D721Med (cell line): ENCODE results near the gene NEMP2.
A peak's percentile ranks its signal among the peaks of the same experiment; 100 is the strongest.

Experiments used
- DNase-seq: peaks from one replicate; pipeline ENCODE4 v3.0.0; 2011; ENCODE audit warnings: low spot score; ENCODE audit not compliant: insufficient read length
- FAIRE-seq: peaks from 2 replicates; lab custom pipeline; 2011; peaks lifted over from hg19 to GRCh38; lab: Jason Lieb, UNC
- TF ChIP-seq, protein P1 (sequence below): IDR thresholded peaks from 2 replicates; pipeline ENCODE4 v1.5.1; 2012; ENCODE audit warnings: mild to moderate bottlenecking, control low read depth; ENCODE audit not compliant: insufficient read depth; ENCODE audit errors: missing control alignments

Gene NEMP2

DNA sequence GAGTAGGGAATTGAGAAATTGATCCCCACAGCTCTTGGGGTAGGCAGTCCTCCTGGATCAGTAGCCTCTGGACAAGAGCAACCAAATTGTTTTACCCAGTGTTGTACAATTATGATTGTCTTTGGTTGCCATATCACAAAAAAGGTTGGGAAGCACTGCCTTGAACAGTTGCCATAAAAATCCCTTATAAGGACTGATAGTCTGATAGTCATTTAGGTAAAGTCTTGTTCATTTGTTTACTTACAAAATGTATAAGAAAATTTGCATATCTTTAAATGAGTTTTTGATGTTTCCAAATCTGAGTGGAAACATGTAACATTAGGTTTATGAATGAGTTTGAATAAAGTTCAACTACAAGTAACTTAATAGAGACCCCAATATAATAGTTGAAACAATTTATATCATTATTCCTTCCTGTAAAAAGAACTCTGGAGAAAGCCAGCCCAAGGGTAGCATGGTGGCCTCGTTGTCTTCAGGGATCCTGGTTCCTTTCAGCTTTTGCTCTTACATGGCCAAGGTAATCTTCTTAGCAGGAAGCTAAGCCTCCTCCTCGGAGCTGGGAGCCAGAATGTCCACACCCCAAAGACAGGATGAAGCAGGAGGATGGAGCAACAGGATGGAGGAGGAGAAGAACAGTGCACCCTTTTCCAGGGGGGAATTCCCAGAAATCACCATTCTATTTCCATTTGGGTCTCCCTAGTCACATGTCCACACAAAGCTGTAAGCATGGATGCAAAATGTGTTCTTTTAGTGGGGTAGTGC lies 35.7 kb upstream of the NEMP2 start:
- FAIRE-seq (no peak), DNase-seq (peak; percentile 16)
- TF ChIP-seq, protein P1, sequence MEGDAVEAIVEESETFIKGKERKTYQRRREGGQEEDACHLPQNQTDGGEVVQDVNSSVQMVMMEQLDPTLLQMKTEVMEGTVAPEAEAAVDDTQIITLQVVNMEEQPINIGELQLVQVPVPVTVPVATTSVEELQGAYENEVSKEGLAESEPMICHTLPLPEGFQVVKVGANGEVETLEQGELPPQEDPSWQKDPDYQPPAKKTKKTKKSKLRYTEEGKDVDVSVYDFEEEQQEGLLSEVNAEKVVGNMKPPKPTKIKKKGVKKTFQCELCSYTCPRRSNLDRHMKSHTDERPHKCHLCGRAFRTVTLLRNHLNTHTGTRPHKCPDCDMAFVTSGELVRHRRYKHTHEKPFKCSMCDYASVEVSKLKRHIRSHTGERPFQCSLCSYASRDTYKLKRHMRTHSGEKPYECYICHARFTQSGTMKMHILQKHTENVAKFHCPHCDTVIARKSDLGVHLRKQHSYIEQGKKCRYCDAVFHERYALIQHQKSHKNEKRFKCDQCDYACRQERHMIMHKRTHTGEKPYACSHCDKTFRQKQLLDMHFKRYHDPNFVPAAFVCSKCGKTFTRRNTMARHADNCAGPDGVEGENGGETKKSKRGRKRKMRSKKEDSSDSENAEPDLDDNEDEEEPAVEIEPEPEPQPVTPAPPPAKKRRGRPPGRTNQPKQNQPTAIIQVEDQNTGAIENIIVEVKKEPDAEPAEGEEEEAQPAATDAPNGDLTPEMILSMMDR = no peak

DNA sequence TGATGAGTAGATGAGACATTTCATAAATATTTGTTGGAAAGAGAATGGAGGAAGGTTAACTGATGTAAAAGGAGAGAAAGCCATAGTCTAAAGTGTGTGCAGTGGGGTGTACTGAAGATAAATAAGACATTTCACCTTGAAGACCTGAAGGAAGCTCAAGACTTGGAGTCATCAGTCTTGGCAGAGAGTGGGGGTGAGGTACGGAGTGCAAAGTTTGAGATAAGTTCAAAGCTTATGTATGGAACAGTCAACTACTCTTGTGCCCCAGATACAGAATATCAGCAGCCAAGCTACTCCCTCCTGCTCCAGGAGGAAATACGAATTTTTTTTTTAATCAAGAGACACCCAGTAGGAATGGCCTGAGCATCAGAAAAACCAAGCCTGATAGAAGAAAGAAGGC lies 30.3 kb upstream of the NEMP2 start:
- DNase-seq = no peak
- no peak for FAIRE-seq
- TF ChIP-seq, protein P1 = no peak

DNA sequence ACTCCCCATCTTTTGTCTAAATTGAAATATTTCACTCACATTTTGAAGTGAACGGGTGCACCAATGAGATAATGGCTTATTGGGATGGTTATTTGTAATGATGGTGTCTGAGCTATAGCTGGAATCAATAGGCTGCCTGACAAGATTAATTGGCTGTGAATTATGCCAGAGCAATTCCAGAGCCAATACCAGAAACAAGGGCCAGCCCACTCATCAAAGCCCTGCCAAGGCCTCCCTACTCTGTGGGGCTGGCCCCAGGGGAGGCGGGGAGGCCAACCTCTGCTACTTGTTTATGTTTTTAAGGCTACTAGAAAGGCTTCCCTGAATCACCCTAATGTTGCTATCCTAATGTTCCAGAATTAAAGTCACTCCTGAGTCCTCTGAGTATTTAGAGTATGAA lies 29.1 kb upstream of the NEMP2 start:
- DNase-seq = no peak
- TF ChIP-seq, protein P1 = no peak
- FAIRE-seq = no peak

DNA sequence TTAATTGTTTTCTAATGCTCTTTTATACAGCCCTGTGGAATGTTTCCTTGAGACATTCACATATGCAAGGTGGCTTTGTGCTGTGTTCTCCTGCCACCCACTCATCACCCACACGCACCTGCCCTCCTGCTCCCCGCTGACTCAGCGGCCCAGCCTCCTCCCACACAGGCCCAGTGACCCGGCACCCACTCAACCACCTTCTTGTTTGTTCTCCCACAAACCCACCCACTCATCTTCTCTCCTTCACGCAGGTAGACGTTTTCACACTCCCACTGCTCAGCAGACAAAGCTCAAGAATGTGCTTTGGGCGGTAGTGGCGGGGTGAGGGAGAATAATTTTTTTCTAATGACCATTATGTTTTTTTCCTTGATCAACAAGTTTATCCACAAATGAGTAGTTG lies 28.6 kb upstream of the NEMP2 start:
- TF ChIP-seq, protein P1 = no peak
- FAIRE-seq (no peak), DNase-seq (no peak)

DNA sequence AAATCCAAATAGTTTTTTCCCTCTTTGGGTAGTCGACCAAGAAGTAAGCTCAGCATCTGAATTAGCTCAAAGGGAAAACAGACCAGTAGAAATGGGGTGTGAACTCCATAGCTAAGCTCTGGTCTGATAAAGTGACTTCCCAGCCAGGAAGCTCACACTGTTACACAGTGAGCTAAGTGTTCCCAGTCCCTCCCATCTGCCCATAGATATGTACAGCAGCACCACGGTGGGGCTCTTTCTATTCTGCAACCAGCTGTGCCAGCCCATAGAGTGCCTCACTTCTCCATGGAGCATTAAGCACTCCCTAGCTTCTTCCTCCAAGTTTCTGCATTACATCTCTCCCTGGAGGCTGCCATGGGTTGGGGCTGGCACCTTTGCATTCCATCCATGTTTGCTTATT lies 27.6 kb upstream of the NEMP2 start:
- FAIRE-seq (no peak), DNase-seq (no peak)
- TF ChIP-seq, protein P1 = no peak

DNA sequence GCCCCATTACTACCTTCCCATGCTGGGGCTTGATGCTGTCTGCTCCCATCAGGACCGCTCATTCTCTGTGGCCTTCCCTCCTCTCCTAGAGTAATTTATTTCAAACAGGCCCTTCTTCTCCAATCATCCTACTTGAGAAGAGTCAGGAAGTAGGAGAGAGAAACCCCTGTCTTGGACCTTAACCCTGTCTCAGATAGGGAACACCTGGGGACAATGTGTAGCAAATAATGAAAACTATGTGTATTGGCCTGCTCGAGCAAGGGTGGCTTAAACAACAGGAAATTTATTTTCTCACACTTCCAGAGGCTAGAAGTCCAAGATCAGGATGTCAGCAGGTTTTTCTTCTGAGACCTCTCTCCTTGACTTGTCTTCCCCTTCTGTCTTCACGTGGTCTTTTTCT lies 26.6 kb upstream of the NEMP2 start:
- FAIRE-seq = no peak
- TF ChIP-seq, protein P1 = no peak
- no peak for DNase-seq

DNA sequence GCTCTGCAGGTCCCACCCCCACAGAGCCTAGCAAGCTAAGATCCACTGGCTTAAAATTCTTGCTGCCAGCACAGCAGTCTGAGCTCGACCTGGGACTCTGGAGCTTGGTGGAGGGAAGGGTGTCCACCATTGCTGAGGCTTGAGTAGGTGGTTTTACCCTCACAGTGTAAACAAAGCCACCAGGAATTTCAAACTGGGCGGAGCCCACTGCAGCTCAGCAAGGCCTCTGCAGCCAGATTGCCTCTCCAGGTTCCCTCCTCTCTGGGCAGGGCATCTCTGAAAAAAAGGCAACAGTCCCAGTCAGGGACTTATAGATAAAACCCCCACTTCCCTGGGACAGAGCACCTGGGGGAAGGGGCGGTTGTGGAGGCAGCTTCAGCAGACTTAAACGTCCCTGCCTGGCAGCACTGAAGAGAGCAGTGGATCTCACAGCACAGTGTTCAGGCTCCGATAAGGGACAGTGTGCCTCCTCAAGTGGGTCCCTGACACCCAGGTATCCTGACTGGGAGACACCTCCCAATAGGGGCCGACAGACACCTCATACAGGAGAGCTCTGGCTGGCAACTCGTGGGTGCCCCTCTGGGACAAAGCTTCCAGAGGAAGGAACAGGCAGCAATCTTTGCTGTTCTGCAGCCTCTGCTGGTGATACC lies 20.0 kb upstream of the NEMP2 start:
- FAIRE-seq (no peak), DNase-seq (no peak)
- TF ChIP-seq, protein P1 = no peak
